Fibroblast of villous mesenchyme (primary cell): ENCODE results near the gene TICAM1. TPM values are rescaled to one million over a fixed set of nuclear protein-coding genes. Genes with fewer than 3 reads are reported as not detected.

Experiments used
- DNase-seq: peaks from one replicate; pipeline ENCODE4 v3.0.0-alpha.2; 2010; ENCODE audit warnings: low read depth
- H3K4me3 ChIP-seq: 2 replicates; pipeline ENCODE4 v1.5.1; 2011; ENCODE audit warnings: low read depth, mild to moderate bottlenecking, low read length
- CTCF ChIP-seq: IDR thresholded peaks from 2 replicates; pipeline ENCODE4 v1.5.1; 2012; ENCODE audit warnings: low read depth, mild to moderate bottlenecking, low read length; ENCODE audit not compliant: insufficient read depth
- total RNA-seq: library from RNA; depleted of rRNA; stranded (reverse); fragments of >200 nt; gene quantifications from 2 replicates; pipeline ENCODE4 v1.2.3, GENCODE V29; 2012

Gene TICAM1
- total RNA-seq, 1 donor: 3.5 TPM

- DNase-seq: no peak
- H3K4me3 ChIP-seq: no peak overlapping the region
- no peak for TF ChIP-seq CTCF
Measured at GRCh38 chr19:4821265-4821664, 10.2 kb downstream of the TICAM1 start.

GRCh38 chr19:4817467-4818277 lies 13.8 kb downstream of the TICAM1 start:
- no peak for TF ChIP-seq CTCF
- H3K4me3 ChIP-seq: no peak overlapping the region
- no peak for DNase-seq

- no peak overlapping the region for H3K4me3 ChIP-seq
- no peak for DNase-seq
- TF ChIP-seq CTCF: no peak
Measured at GRCh38 chr19:4816950-4817278, 14.6 kb downstream of the TICAM1 start.

GRCh38 chr19:4816202-4816949 lies 15.1 kb downstream of the TICAM1 start:
- DNase-seq: no peak
- TF ChIP-seq CTCF: no peak

GRCh38 chr19:4815426-4816201 lies 15.9 kb downstream of the TICAM1 start:
- peak overlapping the region; percentile 24 for H3K4me3 ChIP-seq
- DNase-seq: peak; percentile 92
- no peak for TF ChIP-seq CTCF

More at GRCh38 chr19:4816202-4816949, 15.1 kb downstream of the TICAM1 start:
- no peak overlapping the region for H3K4me3 ChIP-seq

GRCh38 chr19:4814625-4815425 lies 16.7 kb downstream of the TICAM1 start:
- TF ChIP-seq CTCF: no peak

More at GRCh38 chr19:4814625-4815425, 16.7 kb downstream of the TICAM1 start:
- H3K4me3 ChIP-seq: no peak overlapping the region
- DNase-seq: peak; percentile 64
